Lower lobe of right lung (tissue), 2 donors: Measurements from ENCODE around the gene WDR5. TPM values are rescaled to one million over a fixed set of nuclear protein-coding genes. Genes with fewer than 3 reads are reported as not detected.

Experiments
- ATAC-seq, 2 donors: fragments of 200-7000 bp; cut with Tn5 transposase; one replicate each; pipeline ENCODE4 v1.9.1; 2020 to 2022; ENCODE audit warnings: mild to moderate bottlenecking in 2 of 2, moderate library complexity in 2 of 2
- DNase-seq: peaks from one replicate; pipeline ENCODE4 v3.0.0-alpha.2; 2020
- H3K27ac ChIP-seq: fragments of 200-600 bp; one replicate; pipeline ENCODE4 v1.8.0; 2022
- H3K27me3 ChIP-seq: fragments of 200-600 bp; one replicate; pipeline ENCODE4 v1.8.0; 2022; ENCODE audit warnings: low read depth
- H3K36me3 ChIP-seq: fragments of 200-600 bp; one replicate; pipeline ENCODE4 v1.8.0; 2022; ENCODE audit warnings: mild to moderate bottlenecking
- H3K4me1 ChIP-seq: fragments of 200-600 bp; one replicate; pipeline ENCODE4 v1.8.0; 2022
- H3K4me3 ChIP-seq: fragments of 200-600 bp; one replicate; pipeline ENCODE4 v1.8.0; 2022; ENCODE audit warnings: mild to moderate bottlenecking
- H3K9me3 ChIP-seq: fragments of 200-600 bp; one replicate; pipeline ENCODE4 v1.8.0; 2022
- intact Hi-C: fragments of 100-400 bp; cut with DNase I; formaldehyde crosslinking; loops from one replicate; pipeline ENCODE4 v1.11.0; 2022
- total RNA-seq: library from RNA; stranded (reverse); fragmentation: NEBNext Ultra II Directional; extraction: Animal tissue kit (Norgen Biotek cat#: 25700); gene quantifications from one replicate; pipeline ENCODE4 v1.2.1, GENCODE V29; 2021
- TF ChIP-seq, protein P1 (sequence below): fragments of 200-600 bp; IDR thresholded peaks from one replicate; pipeline ENCODE4 v1.8.0; 2022; ENCODE audit warnings: antibody characterized with exemption, mild to moderate bottlenecking
- donor health status: DM: no; HTN: yes; CAD: no; lungs with severe emphysema.

WDR5 gene
- total RNA-seq, 1 donor from 2014 or later: 22.6 TPM

DNA sequence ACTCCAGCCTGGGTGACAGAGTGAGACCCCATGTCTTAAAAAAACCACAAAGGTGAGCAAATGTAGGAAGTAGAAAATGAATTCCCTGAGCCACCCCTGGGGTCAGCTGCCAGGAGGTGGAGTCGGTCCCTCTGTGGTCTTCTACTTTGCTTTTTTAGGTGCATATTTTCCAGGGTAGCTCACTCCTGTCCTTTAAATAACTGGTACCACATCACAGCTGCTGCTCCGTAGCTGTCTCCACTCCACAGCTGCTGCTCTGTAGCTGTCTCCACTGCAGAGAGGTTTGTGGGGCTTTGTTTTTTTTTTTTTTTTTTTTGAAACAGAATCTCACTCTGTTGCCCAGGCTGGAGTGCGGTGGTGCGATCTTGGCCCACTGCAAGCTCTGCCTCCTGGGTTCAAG is 8.9 kb downstream of the WDR5 start:
- no peak for DNase-seq
- intact Hi-C loops: no loop called here
- TF ChIP-seq, protein P1, sequence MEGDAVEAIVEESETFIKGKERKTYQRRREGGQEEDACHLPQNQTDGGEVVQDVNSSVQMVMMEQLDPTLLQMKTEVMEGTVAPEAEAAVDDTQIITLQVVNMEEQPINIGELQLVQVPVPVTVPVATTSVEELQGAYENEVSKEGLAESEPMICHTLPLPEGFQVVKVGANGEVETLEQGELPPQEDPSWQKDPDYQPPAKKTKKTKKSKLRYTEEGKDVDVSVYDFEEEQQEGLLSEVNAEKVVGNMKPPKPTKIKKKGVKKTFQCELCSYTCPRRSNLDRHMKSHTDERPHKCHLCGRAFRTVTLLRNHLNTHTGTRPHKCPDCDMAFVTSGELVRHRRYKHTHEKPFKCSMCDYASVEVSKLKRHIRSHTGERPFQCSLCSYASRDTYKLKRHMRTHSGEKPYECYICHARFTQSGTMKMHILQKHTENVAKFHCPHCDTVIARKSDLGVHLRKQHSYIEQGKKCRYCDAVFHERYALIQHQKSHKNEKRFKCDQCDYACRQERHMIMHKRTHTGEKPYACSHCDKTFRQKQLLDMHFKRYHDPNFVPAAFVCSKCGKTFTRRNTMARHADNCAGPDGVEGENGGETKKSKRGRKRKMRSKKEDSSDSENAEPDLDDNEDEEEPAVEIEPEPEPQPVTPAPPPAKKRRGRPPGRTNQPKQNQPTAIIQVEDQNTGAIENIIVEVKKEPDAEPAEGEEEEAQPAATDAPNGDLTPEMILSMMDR: no peak
- Histone ChIP-seq H3K4me3 (no peak overlapping the region), H3K4me1 (peaks cover 2% of the 10 kb centered on the region), H3K27ac (no peak overlapping the region), H3K27me3 (no peaks in the 10 kb centered on the region), H3K9me3 (no peaks in the 10 kb centered on the region), H3K36me3 (peaks cover 98% of the 10 kb centered on the region)
- ATAC-seq: no peak

DNA sequence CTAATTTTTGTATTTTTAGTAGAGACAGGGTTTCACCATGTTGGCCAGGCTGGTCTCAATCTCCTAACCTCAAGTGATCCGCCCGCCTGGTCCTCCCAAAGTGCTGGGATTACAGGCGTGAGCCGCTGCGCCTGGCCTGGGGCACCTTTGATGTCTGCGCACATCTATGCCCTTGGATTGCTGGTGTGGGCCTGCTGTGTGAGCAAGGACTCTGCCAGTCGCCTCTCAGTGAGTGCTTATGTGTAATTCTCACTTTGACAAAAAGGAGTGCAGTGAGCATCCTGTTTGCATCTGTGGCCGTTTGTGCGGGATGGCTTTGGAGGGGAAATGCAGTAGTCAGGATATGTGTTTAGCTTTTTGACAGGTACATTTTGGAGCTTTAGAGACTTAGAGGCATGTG is 9.4 kb downstream of the WDR5 start:
- TF ChIP-seq, protein P1: no peak
- no peak for DNase-seq
- ATAC-seq: no peak
- no peaks in the 10 kb centered on the region for H3K4me1 ChIP-seq
- no peak overlapping the region for H3K4me3 ChIP-seq
- intact Hi-C loops: no loop called here
- peaks cover 98% of the 10 kb centered on the region for H3K36me3 ChIP-seq
- H3K27ac ChIP-seq: no peak overlapping the region
- no peaks in the 10 kb centered on the region for H3K9me3 ChIP-seq
- H3K27me3 ChIP-seq: no peaks in the 10 kb centered on the region

- no peak for DNase-seq
- no peaks in the 10 kb centered on the region for H3K9me3 ChIP-seq
- H3K36me3 ChIP-seq: peaks cover 98% of the 10 kb centered on the region
- no peak for ATAC-seq
- no peak overlapping the region for H3K27ac ChIP-seq
- no peaks in the 10 kb centered on the region for H3K27me3 ChIP-seq
- intact Hi-C loops: no loop called here
- no peak overlapping the region for H3K4me3 ChIP-seq
- TF ChIP-seq, protein P1: no peak
- H3K4me1 ChIP-seq: no peaks in the 10 kb centered on the region
Observed at GRCh38 chr9:134146774-134147493, 11.1 kb downstream of the WDR5 start.

- Histone ChIP-seq H3K4me1 (no peaks in the 10 kb centered on the region), H3K27ac (no peak overlapping the region), H3K4me3 (no peak overlapping the region), H3K27me3 (no peaks in the 10 kb centered on the region), H3K36me3 (peaks cover 99% of the 10 kb centered on the region), H3K9me3 (no peaks in the 10 kb centered on the region)
- intact Hi-C loops: no loop called here
- TF ChIP-seq, protein P1: no peak
- DNase-seq (no peak), ATAC-seq (no peak)
Observed at GRCh38 chr9:134149380-134149779, 13.5 kb downstream of the WDR5 start.

- intact Hi-C loops: no loop called here
- Histone ChIP-seq H3K27ac (no peak overlapping the region), H3K27me3 (no peaks in the 10 kb centered on the region)
Observed at GRCh38 chr9:134150557-134151214, 14.8 kb downstream of the WDR5 start.

More at GRCh38 chr9:134150557-134151214, 14.8 kb downstream of the WDR5 start:
- TF ChIP-seq, protein P1: no peak
- Histone ChIP-seq H3K4me3 (no peak overlapping the region), H3K36me3 (peaks cover 99% of the 10 kb centered on the region), H3K9me3 (no peaks in the 10 kb centered on the region), H3K4me1 (no peaks in the 10 kb centered on the region)
- DNase-seq (no peak), ATAC-seq (no peak)
